GM19238 (cell line): ENCODE results near the gene ZNF644.
A peak's percentile ranks its signal among the peaks of the same experiment; 100 is the strongest.
"Not testable (repeated sequence)": the region's sequence is repeated elsewhere in the genome, so short reads cannot be mapped to it uniquely, and the experiment has no call there.

Experiments
- DNase-seq: peaks from one replicate; pipeline ENCODE4 v3.0.0; 2011; ENCODE audit warnings: low spot score; ENCODE audit not compliant: insufficient read length

ZNF644 gene

DNA sequence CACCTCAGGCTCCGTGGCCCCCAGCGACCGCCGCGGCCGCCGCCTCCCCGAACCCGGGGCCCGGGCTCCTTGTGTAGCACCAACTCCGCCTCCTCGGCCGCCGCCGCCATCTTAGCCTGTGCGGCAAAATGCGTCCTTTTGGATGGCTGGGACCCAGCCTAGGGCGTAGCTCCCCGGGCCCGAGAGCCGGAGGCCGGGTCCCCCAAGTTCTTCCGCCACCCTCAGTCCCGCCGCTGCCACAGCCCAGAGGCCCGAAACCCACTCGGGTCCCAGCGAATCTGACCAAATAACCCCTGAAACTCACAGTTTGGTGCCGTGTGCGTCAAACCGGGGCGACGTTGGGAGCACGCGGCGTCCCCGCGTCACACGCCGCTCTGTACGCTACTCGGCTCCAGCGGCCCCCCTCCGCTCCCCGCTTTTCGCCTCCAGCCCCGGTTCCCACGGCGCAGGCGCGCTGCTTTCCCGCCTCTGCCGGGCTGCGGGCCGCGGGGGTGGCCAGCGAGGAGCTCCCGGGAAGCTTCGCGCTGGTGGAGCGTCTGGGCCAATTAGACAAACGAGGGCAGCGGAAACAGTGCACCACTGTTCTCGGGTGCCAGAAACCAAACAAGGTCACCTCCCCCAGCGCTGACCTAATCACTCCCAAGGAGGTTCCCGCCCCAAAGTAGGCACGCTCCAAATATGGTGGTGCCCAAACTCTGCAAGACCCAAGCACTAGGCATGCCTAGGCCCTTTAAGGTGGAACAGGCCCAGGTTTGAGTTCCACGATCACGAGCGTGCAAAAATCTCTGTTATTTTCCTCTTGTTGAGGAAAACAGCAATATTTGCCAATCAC lies at the start of gene ZNF644:
Gene ZNF644 (minus strand): TSS at position 350 of the 832 bp plus-strand sequence. CDS start 39,682 bp downstream, outside the sequence.
- DNase-seq: peak; percentile 79

DNA sequence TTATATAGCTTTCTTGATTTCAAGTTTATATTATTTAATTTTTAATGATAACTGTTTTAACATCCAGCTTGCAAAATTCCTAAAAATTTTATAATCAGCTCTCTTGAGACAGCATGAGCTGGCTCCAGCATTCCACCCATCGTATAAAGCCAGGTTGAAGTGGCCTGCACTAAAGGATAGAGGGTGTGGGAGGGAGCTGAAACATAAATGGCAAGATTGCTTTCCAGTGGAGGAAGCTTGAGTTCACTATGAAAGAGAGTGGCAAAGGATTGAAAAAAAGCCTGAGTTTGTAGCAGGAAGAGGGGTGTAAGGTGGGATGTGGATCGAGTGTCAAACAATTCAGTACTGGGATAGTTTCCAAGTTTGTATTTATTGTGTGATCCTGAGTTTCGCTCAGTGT lies 48.5 kb upstream of the ZNF644 start:
- no peak for DNase-seq

DNA sequence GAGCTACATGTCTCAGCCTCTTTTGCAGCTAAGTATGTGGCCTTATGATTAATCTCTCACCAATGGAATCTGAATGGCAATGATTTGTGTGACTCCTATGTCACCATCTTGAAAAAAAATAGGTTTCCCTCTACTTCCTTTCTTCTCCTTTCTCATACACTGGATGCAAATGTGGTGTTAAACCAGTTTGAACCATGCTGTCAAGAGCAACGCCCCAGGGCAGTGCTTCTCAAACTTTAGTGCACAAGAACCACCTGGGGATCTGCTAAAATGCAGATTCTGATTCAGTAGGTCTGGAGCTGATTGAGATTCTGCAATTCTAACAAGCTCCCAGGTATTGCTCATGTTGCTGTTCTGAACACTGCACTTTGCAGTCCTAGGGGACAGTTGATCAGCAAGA lies 44.7 kb upstream of the ZNF644 start:
- no peak for DNase-seq

GRCh38 chr1:91065337-91065736 lies 43.5 kb upstream of the ZNF644 start:
- no peak for DNase-seq

GRCh38 chr1:91063403-91063802 lies 41.6 kb upstream of the ZNF644 start:
- DNase-seq: not testable (repeated sequence)

DNA sequence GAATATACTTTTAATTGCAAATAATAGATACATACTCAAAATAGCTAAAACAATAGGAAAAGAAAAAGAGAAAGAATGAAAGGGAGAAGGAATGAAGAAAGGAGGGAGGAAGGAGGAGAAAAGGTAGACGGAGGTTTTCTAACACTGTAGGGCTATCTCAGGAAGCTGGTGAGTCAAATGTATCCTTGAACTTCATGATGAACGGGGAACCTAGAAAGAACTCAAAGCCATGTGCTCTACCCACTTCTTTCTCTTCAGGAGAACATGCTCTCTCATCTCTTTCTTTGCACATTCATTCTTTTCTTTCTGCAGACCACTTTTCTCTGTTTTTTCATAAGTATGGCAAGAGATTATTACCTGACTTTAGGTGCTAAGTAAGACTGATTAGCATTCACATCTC lies 37.3 kb upstream of the ZNF644 start:
- no peak for DNase-seq

DNA sequence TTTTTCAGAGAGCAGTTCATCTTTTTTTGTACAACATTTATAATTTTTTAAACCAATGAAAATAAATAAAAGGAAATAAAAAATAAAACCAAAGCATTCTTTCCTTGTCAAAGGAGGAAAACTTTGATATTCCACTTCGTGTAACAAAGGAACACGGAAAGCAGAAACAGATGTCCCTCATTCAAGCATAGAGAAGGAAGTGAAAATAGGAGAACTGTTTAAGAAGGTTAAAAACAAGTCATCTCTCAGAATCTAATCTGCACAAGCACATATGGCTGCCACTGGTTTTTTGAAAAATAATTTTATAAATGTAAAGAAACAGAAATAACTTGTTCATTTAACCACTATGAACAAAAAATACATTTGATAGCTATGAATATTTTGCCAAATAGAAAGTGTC lies 35.9 kb upstream of the ZNF644 start:
- no peak for DNase-seq

- DNase-seq: peak; percentile 28
Observed at GRCh38 chr1:91054780-91055481, 33.1 kb upstream of the ZNF644 start.

DNA sequence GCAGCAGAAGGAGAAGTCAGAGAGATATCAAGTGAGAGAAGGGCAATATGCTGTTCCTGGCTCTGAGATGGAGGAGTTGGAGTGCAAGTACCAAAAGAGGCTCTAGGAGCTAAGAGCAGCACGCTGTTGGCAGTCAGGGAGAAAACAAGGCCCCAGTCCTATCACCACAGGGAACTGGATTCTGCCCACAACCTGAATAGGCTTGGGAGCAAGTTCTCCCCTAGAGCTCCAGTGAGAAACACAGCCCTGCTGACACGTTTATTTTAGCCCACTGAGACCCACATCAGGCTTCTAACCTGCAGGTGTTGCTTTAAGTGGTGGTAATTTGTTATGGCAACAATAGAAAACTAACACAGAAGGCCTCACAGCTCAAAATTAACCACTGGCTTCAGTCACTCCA lies 31.8 kb upstream of the ZNF644 start:
- DNase-seq: no peak

DNA sequence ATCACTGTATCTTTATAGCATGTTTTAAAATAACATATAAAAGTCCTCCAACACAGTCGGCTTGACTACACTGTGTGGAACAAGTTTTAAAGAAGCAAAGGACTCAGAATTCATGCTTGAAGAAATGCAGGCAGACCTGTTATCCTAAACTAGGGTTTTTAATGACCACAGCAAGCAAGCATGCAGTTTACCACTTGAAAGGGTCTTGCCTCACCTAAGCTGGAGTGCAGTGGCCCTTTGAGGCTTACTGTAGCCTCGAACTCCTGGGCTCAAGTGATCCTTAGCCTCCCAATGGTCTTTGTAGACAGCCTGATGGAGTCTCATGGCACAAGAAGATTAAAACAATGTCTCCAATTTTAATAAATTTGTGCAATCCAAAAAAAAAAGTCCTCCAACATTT lies 27.7 kb upstream of the ZNF644 start:
- not testable (repeated sequence) for DNase-seq

DNA sequence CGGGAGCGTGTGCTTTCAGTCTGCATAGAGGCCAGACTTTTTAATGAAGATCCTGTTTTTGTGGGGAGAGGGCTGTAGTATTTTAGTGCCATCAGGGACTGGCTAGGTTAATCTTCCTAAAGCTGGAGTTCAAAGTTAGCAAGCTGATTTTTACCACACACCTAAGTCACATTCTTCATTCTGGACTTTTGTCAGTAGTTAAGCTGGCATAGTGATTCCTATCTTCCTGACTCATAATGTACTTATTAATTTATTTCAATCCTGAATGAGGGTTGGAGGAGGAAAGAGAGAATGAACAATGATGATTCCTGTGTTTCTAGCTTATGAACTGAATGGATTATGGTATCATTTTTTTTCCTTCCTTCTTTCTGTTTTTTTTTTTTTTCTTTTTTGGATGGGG lies 24.9 kb upstream of the ZNF644 start:
- no peak for DNase-seq

DNA sequence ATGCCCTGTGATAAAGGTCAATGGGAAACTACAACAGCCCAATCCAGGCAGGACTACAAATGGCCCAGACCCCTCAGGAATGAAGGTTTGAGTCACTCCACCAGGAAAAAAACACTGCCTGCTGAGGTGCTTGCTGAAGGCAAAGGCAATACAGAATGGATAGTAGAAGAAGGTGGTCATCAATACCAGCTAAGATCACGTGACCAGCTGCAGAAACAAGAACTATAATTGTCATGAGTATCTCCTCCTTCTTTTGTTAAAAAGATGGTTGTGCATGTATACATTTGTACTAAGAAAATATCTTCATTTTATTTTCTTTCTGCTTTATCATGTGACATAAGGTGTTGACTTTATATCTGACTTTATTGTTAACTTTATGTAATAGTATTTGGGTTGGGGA lies 23.4 kb upstream of the ZNF644 start:
- DNase-seq: no peak

GRCh38 chr1:91044776-91045175 lies 22.9 kb upstream of the ZNF644 start:
- DNase-seq: not testable (repeated sequence)

DNA sequence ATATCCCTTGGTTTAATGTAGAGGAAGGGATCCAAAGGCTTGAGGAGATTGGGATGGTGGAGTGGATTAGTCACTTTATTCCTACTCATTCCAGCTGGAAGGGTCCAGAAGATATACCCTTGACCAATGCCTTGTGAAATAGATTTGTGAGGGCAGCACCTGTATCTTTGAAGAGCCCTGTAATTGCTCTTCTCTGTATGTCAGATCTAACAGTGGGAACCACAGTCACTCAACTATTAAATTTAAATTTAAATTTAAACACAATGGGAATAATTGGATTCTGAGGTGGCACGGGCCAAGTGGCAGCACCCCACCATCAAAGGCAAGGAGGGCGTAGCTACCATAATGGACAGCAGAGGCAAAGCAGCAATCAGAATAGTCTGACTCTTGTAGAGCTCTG lies 20.5 kb upstream of the ZNF644 start:
- DNase-seq: not testable (repeated sequence)

DNA sequence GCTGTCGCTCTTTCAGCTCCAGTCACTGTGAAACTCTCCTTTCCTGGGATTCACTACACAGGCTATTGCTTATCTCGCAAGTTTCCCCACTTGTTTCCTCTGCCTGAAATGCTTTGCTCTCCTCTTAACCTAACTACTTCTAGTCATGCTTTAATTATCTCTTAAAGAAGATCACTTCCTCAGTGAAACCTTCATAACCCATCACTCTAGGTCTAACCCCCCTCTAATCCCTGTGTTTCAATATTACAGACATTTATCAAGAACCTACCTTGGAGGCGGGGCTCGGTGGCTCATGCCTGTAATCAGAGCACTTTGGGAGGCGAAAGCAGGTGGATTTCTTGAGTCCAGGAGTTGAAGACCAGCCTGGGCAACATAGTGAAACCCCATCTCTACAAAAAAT lies 16.7 kb upstream of the ZNF644 start:
- DNase-seq: no peak

GRCh38 chr1:91036894-91037829 lies 15.3 kb upstream of the ZNF644 start:
- DNase-seq: no peak

DNA sequence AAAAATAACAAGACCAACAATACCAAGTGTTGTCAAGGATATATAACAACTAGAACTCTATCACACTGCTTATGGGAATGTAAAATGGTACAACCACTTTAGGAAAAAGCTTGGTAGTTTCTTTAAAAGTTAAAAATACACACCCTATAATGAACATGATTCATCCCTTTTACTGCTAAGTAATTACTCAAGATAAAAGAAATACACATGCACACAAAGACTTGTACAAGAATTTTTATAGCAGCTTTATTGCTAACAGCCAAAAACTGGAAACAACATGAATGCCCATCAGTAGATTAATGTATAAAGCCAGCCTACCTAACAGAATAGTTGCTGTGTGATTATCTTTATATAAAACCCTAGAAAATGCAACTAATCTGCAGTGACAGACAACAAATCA lies 10.5 kb upstream of the ZNF644 start:
- no peak for DNase-seq

GRCh38 chr1:91031081-91031480 lies 9.2 kb upstream of the ZNF644 start:
- no peak for DNase-seq

DNA sequence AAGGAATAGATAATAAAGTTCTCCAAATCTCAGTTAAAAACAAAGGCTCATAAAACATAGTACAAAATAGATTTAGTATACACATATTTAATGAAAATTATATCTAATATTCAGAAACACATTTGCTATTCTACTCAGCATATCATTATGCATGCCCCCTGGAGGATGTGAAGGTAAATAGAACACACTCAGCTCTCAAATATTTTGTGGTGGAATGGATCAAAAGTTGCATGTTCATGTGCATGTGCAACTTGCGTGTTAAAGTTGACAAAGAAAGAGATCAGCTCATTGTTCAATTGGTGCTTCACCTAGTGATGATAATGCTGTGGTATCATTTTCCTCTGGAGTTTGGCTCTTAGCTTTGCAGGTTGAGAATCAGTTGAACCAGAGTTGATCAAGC lies 4.9 kb upstream of the ZNF644 start:
- DNase-seq: no peak

- no peak for DNase-seq
Observed at GRCh38 chr1:91026320-91026719, 4.5 kb upstream of the ZNF644 start.

DNA sequence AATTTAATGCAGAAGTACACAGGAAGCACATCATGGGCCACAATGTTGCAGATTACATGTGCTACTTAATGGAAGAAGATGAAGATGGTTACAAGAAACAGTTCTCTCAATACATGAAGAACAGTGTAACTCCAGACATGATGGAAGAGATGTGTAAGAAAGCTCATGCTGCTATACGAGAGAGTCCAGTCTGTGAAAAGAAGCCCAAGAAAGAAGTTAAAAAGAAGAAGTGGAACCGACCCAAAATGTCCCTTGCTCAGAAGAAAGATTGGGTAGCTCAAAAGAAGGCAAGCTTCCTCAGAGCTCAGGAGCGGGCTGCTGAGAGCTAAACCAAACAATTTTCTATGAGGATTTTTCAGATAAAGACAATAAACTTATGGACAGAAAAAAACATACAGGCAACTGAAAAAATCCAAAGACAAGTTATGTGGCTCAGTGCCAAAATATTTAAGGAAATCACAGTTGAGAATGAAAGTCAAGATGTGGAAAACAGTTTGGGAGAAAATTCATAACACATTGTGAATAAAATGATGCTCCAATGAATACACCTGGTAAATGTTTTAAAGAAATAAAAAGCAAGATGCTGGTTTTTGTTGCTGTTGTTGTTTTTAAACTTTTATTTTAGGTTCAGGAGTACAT lies 2.8 kb upstream of the ZNF644 start:
- no peak for DNase-seq
